ENCODE results near the gene TTLL11.

Gene TTLL11

DNA sequence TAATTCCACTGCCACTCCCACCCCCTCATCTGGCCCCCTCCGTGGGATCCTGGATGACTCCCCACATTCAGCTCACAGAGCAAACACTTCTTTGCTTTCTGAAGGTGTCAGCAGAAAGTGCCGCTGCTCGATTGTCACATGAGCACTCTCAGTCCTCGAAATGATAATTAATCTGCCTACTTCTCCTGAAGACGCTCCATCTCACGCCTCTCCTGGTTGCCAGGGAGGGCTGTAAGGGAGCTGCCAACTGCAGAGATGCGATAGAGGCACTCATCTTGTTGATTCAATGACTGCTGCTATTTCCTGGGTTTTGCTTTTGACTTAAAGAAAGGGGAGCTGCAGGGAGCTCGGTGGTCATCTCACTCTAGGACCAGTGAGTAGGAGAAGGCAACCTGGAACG lies 235.2 kb downstream of the TTLL11 start:
- DNase-seq (ENCODE audit: low read depth in 2 of 2): no peak

DNA sequence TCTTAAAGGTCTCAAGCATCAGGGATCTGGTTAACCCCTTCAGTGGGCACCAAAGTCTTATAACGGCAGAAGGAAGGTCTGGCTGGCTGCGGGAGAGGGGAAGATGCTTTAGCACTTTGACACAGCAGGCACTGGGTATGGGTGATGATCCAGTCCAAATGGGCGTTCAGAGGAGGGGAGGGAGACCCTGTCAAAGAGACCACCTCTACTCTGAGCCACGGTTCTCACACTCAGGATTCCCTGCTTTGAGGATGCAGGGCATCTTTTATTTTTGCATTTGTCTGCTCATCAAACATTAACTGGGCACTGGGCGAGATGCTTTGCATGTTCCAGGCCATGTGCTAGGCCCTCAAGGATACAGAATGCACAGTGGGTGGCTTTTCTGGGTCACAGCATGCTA lies 237.6 kb downstream of the TTLL11 start:
- no peak for DNase-seq (ENCODE audit: low read depth in 2 of 2)

DNA sequence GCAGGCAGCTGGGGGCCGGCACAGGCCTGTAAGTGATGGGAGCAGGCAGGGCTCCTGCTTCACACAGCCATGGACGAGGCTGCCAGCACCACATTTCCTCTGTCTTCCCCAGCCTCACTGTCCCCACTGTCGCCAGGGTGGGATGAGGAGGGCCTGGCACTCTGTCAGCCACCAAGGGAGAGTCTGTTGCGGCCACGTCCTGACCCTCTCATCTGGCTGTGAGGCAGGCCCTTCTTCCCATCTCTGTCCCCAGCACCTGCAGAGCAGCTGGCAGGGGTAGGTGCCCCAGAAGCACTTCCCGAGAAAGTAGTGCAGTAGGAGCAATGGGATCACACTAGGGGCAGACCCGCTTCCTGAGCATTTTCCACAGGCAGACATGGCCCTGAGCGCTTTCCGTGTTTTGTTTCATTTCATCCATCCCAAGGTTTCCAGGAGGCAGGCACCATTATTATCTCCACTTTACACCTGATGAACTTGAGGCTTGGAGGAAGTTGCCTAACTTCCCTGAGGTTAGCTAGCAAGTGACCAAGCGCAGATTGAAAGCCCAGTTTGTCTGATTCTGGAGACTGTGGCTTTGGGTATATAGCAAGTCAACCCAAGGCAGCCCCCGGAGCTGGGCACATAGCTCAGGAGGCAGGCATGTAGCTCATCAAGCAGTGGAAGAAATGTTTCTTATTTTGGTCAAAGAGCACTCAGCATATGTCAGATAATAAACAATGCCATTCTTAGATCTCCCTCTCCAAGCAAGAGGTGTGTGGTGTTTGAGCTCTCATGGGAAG lies 239.3 kb downstream of the TTLL11 start:
- DNase-seq (ENCODE audit: low read depth in 2 of 2): no peak

DNA sequence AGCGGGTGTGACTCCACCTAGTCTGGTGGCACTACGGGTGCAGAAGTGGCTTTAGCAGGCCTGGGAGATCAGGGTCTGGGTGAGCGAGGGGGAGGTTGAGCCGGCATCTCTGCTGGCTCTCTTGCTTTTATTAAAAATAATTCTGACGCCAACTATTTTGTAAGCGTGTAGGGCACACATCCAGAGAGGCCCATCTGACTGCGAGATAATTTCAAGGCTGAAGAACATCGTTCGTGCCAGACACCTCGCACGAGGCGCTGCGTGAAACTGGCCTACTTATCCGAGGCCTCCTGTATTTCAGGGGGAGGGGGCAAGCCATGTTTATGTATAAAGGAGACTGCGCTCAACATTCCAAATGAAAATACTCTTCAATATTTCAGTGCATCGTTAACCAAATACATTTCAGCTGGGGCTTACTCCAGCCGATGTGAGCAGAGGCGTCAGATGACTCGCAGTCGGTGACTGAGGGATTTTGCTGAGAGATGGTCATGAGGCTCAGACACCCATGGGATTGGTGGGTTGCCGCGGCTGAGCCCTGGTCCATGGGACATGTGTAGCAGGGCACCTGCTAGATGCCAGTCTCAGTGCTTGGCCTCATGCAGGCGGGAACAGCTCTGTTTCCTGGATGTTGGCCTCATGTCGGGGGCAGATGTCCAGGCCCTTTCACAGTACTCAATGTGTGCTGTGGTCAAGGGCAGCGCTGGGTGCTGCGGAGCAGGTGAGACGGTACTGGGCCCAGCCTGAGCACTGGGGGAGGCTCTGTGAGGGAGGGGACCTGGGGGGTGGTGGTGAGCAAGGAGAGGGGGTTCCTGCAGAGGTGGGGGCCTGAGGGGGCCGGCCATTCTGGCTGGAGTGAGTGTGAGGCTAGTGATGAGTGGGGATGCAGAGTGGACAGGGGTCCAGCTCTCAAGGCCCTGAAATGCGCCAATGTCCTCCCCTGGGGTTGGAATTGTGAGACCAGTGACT lies 240.2 kb downstream of the TTLL11 start:
- DNase-seq (ENCODE audit: low read depth in 2 of 2): no peak

DNA sequence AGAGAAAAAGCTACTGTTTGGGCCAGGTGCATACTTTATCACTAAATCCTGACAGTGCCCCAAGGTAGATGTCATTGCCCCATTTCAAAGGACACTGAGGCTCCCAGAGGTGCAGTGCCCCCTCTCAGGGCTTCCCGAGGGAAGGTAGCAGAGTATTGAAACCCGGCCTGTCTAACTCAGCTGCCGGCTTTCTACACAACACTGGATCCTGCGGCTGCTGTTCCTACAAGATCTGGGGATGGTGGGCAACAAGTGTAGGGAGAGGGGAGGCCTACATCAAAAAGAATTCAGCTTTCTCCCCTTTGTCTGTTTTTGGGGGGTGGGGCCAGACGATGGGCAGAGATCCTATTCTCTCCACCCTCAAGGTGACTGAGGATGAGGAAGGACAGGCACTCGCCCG lies 240.9 kb downstream of the TTLL11 start:
- DNase-seq (ENCODE audit: low read depth in 2 of 2): no peak

DNA sequence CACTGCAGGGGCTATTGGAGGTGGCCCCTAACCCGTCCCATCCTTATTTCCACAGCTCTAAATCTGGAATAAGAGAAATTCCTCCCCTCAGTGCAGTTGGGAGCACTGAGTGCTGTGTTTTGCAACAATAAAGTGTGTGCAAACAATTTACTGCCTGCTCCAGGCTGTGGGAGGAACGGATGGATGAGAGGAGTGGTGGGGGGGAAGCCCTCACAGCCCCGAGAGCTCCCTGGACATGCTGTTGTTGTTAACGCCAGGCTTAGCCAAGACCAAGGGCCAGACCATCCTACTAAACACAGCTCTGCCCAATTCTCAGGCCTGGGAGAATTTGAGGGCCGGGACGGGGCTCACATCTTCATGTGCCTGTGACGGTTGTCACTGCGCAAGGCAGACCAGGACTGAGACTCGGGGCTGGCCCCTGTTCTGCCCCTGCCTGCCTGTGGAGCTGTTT lies 241.4 kb downstream of the TTLL11 start:
- DNase-seq (ENCODE audit: low read depth in 2 of 2): no peak

DNA sequence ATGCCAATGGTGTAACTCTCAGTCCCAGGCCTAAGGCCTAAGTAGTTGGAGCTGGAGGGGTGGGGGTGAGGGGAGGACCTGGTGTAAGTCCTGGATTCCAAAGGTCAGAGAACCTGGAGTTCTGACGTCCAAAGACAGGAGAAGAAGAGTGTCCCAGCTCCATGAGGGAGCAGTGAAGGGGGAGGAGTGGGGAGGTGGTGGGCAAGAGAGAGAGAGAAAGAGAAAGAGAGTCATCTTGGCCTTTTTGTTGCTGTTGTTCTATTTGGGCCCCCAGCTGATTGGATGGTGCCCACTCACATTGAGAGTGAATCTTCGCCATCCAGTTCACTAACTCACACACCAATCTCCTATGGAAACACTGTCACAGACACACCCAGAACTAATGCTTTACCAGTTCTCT lies 242.7 kb downstream of the TTLL11 start:
- no peak for DNase-seq (ENCODE audit: low read depth in 2 of 2)

DNA sequence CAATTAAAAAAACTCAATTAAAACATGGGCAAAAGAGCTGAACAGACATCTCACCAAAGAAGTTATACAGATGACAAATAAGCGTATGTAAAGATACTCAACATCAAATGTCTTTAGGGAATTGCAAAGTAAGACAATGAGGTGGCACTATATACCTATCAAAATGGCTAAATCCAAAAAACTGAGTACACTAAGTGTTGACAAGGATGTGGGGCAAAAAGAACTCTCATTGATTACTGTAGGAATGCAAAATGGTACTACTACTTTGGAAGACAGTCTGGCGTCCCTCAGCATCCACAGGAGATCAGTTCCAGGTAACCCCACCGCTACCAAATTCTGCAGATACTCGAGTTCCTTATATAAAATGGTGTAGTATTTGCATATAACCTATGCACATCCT lies 243.6 kb downstream of the TTLL11 start:
- no peak for DNase-seq (ENCODE audit: low read depth in 2 of 2)

DNA sequence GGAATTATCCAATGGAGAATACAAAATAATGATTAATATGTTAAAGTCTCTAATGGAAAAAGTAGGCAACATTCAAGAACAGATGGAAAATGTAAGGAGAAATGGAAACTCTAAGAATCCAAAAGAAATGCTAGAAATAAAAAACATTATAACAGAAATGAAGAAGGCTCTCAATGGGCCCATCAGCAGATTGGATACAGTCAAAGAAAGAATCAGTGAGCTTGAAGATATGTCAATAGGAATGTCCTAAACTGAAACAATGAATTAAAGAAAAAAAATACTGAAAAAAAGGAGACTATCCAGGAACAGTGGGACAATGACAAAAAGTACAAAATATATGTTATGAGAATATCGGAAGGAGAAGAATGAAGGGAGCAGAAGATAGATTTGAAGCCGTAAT lies 248.5 kb downstream of the TTLL11 start:
- DNase-seq (ENCODE audit: low read depth in 2 of 2): no peak

DNA sequence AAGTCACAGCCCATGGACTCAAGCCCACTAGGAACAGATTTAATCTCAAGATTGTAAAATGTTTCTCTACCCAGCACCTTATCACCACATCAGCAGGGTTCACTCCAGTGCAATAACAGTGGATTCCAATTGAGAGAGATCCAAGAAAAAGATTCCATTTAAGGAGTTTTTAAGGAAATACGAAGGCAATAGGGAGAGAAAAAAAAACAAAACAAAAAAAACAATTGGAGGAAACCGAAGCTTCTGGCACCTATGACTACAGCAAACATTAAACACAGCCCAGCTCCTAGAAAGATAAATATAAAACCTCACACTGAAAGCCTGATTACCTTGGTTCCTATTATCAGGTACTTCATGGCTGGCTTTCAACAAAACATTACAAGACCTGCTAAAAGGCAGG lies 249.0 kb downstream of the TTLL11 start:
- no peak for DNase-seq (ENCODE audit: low read depth in 2 of 2)

DNA sequence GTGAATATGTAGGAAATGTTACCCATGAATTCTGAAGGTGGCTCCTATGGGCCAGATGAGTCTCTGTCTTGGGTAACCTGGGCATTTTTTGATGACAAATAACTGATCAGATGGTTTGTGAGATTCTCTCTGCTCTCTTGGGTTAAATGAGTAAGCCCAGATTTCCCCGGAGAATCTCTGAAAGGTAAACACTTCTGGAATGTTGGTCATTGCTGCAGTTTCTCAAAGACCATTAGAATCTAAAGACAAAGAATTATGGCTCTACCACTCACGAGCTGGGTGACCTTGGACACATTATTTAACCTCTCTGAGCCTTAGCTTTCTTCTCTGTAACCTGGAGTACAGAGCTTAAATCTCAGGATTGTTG lies 250.5 kb downstream of the TTLL11 start:
- no peak for DNase-seq (ENCODE audit: low read depth in 2 of 2)

DNA sequence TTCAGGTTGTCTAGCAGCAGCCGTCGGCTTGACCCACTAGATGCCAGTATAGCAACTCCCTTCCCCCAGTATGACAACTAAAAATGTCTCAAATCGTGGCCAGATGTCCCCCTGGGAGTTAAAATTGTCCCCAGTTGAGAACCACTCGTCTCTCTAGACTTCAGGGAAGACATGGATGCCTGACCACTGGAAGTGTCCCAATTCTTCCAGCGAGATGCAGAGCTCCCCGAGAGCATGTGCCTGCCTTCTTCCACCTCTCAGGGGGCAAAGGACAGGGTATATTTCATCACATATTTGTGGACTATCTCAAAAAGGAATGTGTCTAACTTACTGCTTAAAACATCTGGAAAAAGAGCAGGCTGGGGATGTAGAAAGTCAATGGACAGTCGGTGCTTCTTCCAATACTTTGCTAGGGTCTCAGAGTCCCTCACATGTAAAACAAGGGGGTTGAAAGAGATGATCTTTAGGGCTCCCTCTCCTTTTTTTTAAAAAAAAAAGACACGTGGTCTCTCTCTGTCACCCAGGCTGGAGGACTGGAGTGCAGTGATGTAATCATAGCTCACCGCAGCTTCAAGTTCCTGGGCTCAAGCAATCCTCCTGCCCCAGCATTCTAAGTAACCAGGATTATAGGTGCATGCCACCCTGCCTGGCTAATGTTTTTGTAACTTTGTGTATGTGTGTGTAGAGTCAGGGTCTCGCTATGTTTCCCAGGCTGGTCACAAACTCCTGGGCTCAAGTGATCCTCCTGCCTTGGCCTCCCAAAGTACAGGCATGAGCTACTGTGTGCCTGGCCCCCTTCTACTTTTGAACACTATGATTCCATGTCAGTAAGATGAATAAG lies 251.1 kb downstream of the TTLL11 start:
- DNase-seq (ENCODE audit: low read depth in 2 of 2): no peak

DNA sequence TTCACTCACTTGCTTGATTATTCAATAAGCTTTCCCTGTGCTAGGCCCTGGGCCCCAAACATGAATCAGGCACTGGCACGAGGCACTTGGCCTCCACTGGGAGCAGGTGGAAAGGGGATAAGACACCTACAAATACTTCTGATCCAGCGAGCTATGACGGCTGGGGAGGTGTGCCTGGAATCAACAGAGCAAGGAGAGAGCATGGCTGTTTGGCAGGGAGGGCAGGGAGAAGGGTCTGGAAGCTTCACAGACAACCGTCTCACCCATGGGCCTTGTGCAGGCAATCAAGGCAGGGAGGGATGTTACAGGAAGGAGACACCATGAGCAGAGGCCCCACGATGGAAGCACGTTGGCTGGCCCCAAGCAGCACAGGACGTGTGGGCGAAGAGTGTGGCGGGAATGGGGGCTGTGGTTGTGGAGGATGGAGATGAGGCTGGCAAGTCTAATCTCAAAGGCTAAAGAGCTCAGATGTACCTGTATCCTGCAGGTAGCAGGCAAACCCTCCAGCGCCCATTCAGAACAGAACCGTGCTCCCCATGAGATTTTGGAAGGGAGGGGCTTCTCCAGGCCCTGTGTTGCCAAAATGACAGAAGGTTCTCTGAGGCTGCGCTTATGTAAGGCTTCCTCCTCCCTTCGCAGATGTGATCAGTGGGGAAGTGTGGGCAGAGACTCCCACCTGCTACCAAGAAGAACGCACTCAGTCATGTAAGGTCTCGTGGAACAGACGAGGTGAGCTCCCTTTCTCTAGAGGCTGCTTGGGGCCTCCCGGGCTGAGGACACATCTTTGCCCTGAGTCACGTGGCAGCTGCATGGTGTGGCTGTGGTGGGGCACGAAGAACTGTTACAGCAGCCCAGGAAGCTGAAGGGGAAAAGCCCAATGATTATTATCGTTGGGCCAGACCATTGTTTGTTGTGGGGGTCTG lies 252.0 kb downstream of the TTLL11 start:
- DNase-seq (ENCODE audit: low read depth in 2 of 2): peak in 1 of 2 donors; percentile 12

DNA sequence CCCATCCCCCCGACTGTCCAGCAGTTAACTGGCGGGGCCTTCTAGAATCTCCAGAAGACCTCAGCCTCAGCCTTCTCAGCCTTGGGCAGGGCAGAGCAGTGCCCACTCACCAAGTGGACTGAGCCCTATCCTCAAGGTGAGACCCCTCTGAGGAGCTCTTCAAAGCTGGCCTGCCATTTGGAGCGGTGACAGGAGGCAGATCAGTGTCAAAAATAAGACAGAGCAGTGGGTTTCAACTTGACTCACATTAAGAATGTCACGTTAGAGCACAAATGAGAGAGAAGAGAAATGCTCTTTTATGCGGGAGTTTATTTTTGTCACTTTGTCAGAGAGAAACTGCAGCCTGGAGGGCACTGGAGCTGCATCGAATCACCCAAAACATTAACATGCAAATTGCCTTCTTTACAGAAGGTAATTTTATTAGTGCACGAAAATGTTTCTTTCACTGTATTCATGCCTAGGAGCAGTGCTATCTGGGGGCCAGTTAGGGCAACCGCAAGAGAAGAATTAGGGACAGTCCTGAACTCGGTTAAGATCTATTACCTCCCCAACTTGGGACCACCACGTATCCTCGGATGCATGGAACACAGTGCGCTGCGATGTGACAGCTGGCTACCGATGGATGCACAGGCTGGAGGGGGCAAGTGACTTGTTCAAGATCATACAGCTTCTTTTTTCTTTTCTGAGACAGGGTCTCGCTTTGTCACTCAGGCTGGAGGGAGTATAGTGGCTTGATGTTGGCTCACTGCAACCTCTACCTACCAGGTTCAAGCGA lies 253.2 kb downstream of the TTLL11 start:
- no peak for DNase-seq (ENCODE audit: low read depth in 2 of 2)

DNA sequence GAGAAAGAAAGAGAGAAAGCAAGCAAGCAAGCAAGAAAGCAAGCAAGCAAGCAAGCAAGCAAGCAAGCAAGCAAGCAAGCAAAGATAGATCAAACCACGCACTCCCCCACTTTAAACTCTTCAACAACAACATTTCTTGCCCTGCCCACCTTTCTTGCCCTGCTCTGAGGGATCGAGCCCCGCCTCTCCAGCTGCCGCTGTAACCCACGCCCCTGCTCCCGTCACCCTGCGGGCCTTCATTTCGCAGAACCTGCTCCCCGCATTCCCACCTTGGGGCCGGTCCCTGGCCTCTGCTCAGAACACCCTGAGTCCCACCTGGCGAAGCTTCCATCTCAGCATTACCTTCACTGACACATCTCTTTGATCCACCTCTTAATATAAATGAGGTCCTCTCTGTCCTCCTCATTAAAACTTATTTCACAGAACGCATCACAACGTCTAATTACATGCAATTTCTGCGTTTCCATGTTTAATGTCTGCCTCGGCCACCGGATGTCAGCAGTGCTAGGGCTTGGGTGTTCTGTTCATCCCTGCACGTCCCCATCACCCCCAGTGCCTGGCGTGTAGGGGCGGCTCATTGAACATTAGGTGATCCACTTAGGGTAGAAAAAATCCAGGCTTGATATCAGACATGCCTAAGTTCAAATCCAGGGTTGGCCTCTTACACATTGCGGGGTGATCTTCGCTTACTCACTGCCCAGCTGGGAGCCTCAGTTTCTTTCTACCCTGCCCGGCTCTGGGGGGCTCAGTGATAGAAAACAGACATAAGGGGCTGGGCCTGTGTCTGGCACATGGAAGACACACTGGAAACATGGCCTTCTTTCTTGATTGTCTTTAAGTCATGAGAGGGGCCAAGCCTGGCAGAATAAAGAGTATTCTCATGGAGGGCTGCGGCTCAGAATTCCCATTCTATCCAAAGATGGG lies 254.1 kb downstream of the TTLL11 start:
- no peak for DNase-seq (ENCODE audit: low read depth in 2 of 2)

DNA sequence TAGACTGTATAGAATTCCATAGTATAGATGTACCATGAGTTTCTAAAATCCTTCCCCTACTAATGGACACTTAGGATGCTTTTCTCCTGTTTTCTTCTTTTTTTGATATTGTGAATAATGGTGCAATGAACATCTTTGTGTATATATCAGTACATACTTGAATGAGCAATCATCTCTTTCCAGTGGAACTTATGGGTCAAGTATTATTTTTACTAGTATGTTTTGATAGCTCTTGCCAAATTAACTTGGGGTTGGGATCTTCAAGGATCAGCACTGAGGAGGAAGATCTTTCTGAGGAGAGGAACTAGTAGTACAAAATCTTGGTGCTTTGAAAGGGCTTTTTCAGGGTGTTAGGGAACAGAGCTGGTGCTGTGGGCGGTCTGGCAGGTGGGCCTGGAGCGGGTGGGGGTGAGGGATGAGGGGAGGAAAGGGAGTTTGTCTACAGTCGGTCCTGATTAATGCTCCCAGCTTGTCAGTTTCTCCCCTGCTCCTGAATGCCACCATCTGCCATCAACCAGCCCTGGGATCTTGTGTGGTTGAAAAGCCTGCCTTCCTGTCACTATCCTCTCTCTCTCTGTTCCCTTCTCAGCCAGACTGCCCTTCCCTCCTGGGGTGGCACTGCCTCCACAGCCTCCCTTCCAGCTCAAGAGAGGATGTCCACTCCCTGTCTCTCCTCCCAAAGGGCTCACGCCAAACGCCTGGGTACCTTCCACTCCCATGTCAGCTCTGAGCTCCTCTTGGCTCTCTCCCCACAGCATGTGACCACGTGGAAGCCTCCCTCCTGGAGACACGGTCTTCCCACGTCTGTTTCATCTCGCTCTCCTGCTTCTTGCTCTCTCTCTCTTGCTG lies 255.8 kb downstream of the TTLL11 start:
- DNase-seq (ENCODE audit: low read depth in 2 of 2): no peak

DNA sequence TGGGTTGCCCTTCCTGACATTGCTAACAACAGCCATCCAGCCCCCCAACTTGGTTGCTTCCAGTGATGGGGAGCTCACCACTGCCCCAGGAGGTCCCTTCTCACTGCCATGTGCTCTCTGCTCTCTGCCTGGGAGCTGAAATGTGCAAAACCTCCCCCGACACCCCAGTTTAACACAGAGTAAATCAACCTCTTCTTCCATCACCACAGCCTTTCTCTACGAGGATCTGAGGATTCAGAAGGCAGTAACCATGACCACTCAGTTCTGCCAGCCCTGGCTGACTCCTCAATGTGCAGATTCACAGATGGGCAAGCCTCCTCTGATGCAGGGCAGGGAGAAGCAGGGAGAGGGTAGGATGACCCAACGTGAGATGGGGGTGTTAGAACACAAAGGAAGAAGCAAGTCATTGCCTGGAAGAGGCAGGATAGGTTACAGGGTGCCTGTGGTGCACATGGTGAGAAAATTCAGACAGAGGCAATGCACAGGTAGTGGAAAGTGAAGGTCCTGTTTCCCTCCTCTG lies 256.7 kb downstream of the TTLL11 start:
- DNase-seq (ENCODE audit: low read depth in 2 of 2): no peak
